ENCODE measurements around the gene ARFRP1.

The ARFRP1 gene

GRCh38 chr20:63701329-63702035, 6.3 kb downstream of the ARFRP1 start:
- DNase-seq, result no peak

GRCh38 chr20:63701051-63701328, 6.8 kb downstream of the ARFRP1 start:
- DNase-seq, result no peak

- no peak for DNase-seq
Measured at GRCh38 chr20:63700199-63701050, 7.4 kb downstream of the ARFRP1 start.

GRCh38 chr20:63699466-63700198, 8.1 kb downstream of the ARFRP1 start:
- no peak for DNase-seq

GRCh38 chr20:63698739-63699465, 8.9 kb downstream of the ARFRP1 start:
- DNase-seq, result no peak

- DNase-seq, result no peak
Measured at GRCh38 chr20:63697868-63698545, 9.8 kb downstream of the ARFRP1 start.

GRCh38 chr20:63697357-63697867, 10.4 kb downstream of the ARFRP1 start:
- no peak for DNase-seq

GRCh38 chr20:63696628-63697356, 11.0 kb downstream of the ARFRP1 start, which contains the start of gene TNFRSF6B:
TSS of gene TNFRSF6B (plus strand) at chr20:63696652. CDS start at chr20:63696768, 116 bp downstream.
- no peak for DNase-seq

GRCh38 chr20:63696306-63696627, 11.5 kb downstream of the ARFRP1 start:
- DNase-seq, result no peak

GRCh38 chr20:63695424-63696305, 12.1 kb downstream of the ARFRP1 start:
- no peak for DNase-seq

GRCh38 chr20:63694584-63695423, 13.0 kb downstream of the ARFRP1 start:
- DNase-seq, result no peak

GRCh38 chr20:63693733-63694583, 13.8 kb downstream of the ARFRP1 start:
- no peak for DNase-seq

GRCh38 chr20:63693083-63693732, 14.6 kb downstream of the ARFRP1 start:
- no peak for DNase-seq

- no peak for DNase-seq
Measured at GRCh38 chr20:63692436-63693082, 15.2 kb downstream of the ARFRP1 start.

GRCh38 chr20:63691711-63692435, 15.9 kb downstream of the ARFRP1 start:
- no peak for DNase-seq

- DNase-seq, result no peak
Measured at GRCh38 chr20:63690898-63691710, 16.7 kb downstream of the ARFRP1 start.

All from GF-D8 (cell line).